ENCODE measurements around the gene PTEN. TPM values are rescaled to one million over a fixed set of nuclear protein-coding genes. Genes with fewer than 3 reads are reported as not detected.

Gene PTEN
- total RNA-seq, 1 donor from 2014 or later = 48.5 TPM

DNA sequence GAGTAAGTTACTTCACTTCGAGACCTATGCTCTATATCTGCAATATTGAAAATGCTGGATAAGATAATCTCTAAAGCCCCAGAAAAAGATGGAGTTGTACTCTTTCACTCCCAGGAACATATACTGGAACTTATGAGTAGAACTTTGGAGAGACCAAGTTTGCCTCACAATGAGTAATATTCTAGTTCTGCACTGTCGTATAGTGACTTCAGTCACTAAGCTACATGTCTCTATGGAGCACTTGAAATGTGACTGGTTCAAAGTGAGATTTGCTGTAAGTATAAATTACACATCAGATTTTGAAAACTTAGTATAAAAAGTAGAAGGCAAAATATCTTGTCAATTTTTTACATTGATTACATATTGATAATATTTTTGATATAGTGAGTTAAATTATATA, 116.4 kb downstream of the PTEN start:
- Mint-ChIP-seq H3K36me3 (ENCODE audit: low read depth) (no peaks in the 10 kb centered on the region), H3K27ac (no peak overlapping the region), H3K4me1 (ENCODE audit: low read depth) (peaks cover 10% of the 10 kb centered on the region), H3K9me3 (no peaks in the 10 kb centered on the region), H3K27me3 (ENCODE audit: low read depth) (peaks cover 2% of the 10 kb centered on the region), H3K4me3 (ENCODE audit: low read depth) (no peak overlapping the region)
- intact Hi-C loops (cut with micrococcal nuclease) = no loop called here
- DNase-seq (ENCODE audit: low spot score) = no peak

DNA sequence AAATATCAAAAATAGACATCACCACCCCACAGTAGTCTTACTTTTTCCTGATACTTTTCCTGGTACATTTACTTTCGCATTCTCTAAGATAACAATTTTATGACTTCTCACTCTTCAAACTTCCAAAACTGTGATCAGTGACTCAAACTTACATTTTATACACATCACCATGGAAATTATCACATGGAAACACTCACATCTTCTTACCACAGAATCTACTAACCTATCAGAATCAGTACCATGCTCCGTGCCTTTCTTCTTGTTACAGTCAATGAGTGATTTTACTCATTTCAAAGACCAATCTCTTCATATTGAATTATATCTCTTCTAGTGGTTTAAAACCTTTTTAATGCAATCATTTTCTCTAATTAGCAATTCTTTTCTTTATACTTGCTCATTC, 120.3 kb downstream of the PTEN start:
- Mint-ChIP-seq H3K4me3 (ENCODE audit: low read depth) (no peak overlapping the region), H3K27ac (no peak overlapping the region), H3K36me3 (ENCODE audit: low read depth) (no peaks in the 10 kb centered on the region)

DNA sequence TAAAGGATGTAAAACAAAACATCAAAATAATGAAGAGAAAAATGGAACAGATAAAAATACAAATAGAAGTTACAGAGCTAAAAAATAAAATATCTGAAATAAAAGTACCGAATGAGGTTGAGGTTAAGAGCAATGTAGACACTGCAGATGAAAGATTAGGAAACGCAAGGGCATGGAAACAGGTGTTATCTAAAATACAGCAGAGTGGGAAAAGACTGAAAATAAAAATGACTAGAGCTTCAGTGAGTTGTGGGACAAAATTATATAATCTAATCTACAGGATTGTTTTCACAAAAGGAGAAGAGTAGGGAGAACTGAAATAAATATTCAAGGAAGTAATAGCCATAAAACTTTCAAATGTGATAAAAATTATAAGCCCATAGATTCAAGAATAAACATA, 123.8 kb downstream of the PTEN start:
- H3K27me3 Mint-ChIP-seq (ENCODE audit: low read depth) = peaks cover 13% of the 10 kb centered on the region
- no peak overlapping the region for H3K27ac Mint-ChIP-seq
- no peaks in the 10 kb centered on the region for H3K9me3 Mint-ChIP-seq
- intact Hi-C loops (cut with micrococcal nuclease) = no loop called here
- no peaks in the 10 kb centered on the region for H3K36me3 Mint-ChIP-seq (ENCODE audit: low read depth)
- no peak for DNase-seq (ENCODE audit: low spot score)
- no peak overlapping the region for H3K4me3 Mint-ChIP-seq (ENCODE audit: low read depth)
- H3K4me1 Mint-ChIP-seq (ENCODE audit: low read depth) = peaks cover 3% of the 10 kb centered on the region

More for the DNA sequence above, 120.3 kb downstream of the PTEN start:
- DNase-seq (ENCODE audit: low spot score) = no peak
- peaks cover 13% of the 10 kb centered on the region for H3K27me3 Mint-ChIP-seq (ENCODE audit: low read depth)
- no peaks in the 10 kb centered on the region for H3K9me3 Mint-ChIP-seq
- intact Hi-C loops (cut with micrococcal nuclease) = no loop called here
- peaks cover 3% of the 10 kb centered on the region for H3K4me1 Mint-ChIP-seq (ENCODE audit: low read depth)

DNA sequence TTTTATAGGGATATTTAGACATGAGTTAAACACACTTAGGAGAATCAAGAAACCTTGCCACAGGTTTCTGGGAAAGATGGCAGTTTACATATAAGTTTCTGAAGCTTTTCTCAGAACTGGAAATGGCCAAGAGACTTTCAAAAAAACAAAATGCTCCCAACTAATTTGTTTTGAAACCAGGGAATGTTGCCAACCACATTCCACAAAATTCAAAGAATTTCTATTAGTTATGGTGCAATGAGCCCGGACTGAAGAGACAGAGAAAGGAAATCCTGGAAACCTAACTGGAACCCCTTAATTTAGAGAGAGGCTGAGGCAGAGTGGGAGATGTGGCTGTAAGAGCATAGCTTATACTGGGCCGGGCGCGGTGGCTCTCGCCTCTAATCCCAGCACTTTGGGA, 128.5 kb downstream of the PTEN start:
- H3K36me3 Mint-ChIP-seq (ENCODE audit: low read depth) = no peaks in the 10 kb centered on the region
- no peak overlapping the region for H3K4me3 Mint-ChIP-seq (ENCODE audit: low read depth)
- intact Hi-C loops (cut with micrococcal nuclease) = no loop called here
- DNase-seq (ENCODE audit: low spot score) = no peak
- no peak overlapping the region for H3K27ac Mint-ChIP-seq
- H3K9me3 Mint-ChIP-seq = no peaks in the 10 kb centered on the region
- peaks cover 2% of the 10 kb centered on the region for H3K4me1 Mint-ChIP-seq (ENCODE audit: low read depth)
- H3K27me3 Mint-ChIP-seq (ENCODE audit: low read depth) = peaks cover 14% of the 10 kb centered on the region

DNA sequence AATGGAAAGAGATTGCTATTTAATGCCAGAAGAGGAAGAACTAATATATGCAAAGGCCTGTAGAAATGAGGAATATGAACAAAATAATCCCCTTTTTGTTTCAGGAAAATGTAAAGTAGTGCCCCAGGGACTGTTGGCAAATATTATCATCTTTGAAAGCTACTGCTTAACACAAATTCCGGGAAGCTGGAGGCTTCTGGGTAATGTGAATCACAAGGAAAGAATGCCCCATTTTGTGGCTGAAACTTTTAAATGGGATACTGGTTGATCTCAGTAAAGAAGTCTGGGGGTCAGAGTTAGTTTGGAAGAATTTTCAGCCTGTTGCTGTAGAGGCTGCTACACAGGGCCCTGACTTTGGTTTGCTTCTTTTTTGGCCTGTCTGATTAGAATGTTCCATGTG, 141.0 kb downstream of the PTEN start:
- Mint-ChIP-seq H3K27me3 (ENCODE audit: low read depth) (peaks cover 5% of the 10 kb centered on the region), H3K4me1 (ENCODE audit: low read depth) (no peaks in the 10 kb centered on the region), H3K9me3 (peaks cover 4% of the 10 kb centered on the region), H3K27ac (no peak overlapping the region), H3K36me3 (ENCODE audit: low read depth) (no peaks in the 10 kb centered on the region), H3K4me3 (ENCODE audit: low read depth) (no peak overlapping the region)
- intact Hi-C loops (cut with micrococcal nuclease) = no loop called here
- no peak for DNase-seq (ENCODE audit: low spot score)

DNA sequence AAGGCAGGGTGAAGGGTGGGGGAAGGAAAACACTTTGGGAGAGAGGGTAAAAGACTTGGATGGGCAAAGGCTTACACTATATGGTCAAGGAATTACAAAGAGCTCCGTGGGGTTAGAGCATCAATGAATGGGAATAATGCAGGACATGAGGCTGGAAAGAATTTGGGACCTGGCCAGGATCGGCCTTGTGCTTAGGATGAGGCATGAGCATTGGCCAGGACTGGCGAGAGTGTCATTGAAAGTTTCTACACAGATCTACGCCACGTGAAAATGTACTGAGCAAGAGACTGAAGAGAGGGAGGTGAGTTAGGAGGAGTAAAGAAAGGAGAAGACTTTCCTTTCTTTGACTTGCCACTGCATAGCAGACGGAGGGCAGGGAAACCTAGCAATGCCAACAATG, 142.8 kb downstream of the PTEN start:
- no peak for DNase-seq (ENCODE audit: low spot score)
- Mint-ChIP-seq H3K4me3 (ENCODE audit: low read depth) (no peak overlapping the region), H3K27ac (no peak overlapping the region), H3K36me3 (ENCODE audit: low read depth) (no peaks in the 10 kb centered on the region), H3K4me1 (ENCODE audit: low read depth) (no peaks in the 10 kb centered on the region), H3K9me3 (no peaks in the 10 kb centered on the region), H3K27me3 (ENCODE audit: low read depth) (peaks cover 2% of the 10 kb centered on the region)
- intact Hi-C loops (cut with micrococcal nuclease) = no loop called here

DNA sequence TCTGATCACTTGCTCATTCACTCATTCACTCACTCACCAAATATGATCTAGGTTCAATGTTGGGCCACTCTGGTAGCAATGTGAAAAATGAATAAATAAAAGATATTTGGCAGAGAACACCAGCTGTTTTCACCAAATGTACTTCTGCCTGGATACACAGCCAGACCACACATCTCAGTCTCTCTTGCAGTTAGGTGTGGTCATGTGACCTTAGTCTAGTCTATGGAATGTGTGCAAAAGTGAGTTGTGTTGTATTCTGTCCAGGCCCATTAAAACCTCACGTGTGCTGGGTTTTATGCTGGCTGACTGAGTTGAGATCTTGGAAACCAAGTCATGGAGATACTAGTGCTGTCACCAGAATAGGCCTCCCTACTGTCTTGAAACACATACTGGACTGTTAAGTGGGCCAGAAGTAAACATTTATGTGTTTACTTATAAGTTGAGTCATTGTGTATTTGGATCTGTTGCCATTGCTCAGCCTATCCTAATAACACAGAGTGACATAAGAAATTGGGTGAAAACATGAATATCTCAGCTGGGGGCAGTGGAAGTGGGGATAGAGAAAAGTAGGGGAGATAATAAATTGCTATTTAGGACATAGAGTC, 145.5 kb downstream of the PTEN start:
- Mint-ChIP-seq H3K27ac (no peak overlapping the region), H3K9me3 (no peaks in the 10 kb centered on the region), H3K27me3 (ENCODE audit: low read depth) (peaks cover 2% of the 10 kb centered on the region), H3K36me3 (ENCODE audit: low read depth) (no peaks in the 10 kb centered on the region), H3K4me1 (ENCODE audit: low read depth) (no peaks in the 10 kb centered on the region), H3K4me3 (ENCODE audit: low read depth) (no peak overlapping the region)
- intact Hi-C loops (cut with micrococcal nuclease) = no loop called here
- no peak for DNase-seq (ENCODE audit: low spot score)

DNA sequence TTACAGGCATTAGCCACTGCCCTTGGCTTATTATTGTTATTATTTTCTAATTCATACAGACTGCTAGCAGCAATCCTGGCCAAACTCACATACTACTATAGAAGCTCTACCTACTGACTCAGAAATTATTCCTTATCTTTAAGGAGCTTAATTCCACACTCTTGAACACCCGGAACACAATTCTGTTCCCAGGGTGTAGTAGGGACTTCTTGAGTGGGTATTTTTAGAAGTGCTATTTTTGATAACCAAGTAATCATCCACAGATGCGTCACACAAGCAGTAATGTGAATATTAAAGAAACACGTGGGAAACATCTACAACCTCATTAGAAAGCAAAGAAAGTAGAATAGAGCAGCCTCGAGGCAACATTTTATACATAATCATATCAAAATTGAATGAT, 149.2 kb downstream of the PTEN start:
- H3K27ac Mint-ChIP-seq = no peak overlapping the region
- intact Hi-C loops (cut with micrococcal nuclease) = no loop called here
- H3K4me3 Mint-ChIP-seq (ENCODE audit: low read depth) = no peak overlapping the region
- H3K27me3 Mint-ChIP-seq (ENCODE audit: low read depth) = peaks cover 2% of the 10 kb centered on the region
- no peak for DNase-seq (ENCODE audit: low spot score)
- no peaks in the 10 kb centered on the region for H3K4me1 Mint-ChIP-seq (ENCODE audit: low read depth)
- H3K36me3 Mint-ChIP-seq (ENCODE audit: low read depth) = no peaks in the 10 kb centered on the region
- H3K9me3 Mint-ChIP-seq = no peaks in the 10 kb centered on the region

DNA sequence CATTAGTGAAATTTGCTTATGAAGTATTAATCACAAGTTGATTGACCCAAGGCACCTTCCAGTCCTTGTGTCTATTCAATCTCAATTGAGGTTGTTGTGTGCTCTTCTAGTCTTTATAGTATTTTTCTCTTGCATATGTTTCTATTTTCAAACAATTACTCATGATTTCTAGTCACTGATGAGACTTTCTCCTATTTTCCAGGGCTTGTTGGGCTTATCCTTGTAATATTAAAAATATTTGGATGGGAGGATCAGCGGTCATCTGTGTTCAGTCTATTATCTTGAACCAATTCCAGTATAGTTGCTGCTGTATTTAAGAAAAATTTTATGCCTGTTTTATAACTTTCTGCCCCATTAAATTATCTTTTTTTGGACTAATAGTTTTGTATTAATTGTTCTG, 154.4 kb downstream of the PTEN start:
- Mint-ChIP-seq H3K4me3 (ENCODE audit: low read depth) (no peak overlapping the region), H3K27me3 (ENCODE audit: low read depth) (peaks cover 8% of the 10 kb centered on the region), H3K36me3 (ENCODE audit: low read depth) (no peaks in the 10 kb centered on the region), H3K9me3 (no peaks in the 10 kb centered on the region), H3K27ac (no peak overlapping the region), H3K4me1 (ENCODE audit: low read depth) (no peaks in the 10 kb centered on the region)
- no peak for DNase-seq (ENCODE audit: low spot score)
- intact Hi-C loops (cut with micrococcal nuclease) = no loop called here

DNA sequence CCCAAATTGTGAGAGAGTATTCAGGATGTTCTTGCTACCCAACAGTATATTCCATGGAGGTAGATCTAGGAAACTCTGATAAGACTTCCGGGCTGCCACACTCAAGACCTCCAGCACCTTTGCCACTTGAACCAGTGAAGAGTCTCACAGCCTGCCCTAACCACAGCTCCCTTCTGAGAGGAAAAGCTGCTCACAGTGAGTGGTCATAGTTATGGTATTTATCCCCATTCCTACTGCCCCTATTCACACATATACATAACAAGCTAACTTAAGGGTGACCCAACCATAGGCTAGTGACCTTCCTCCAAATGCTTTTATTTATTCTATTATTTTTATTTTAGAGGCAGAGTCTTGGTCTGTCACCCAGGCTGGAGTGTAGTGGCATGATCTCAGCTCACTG, 156.3 kb downstream of the PTEN start:
- Mint-ChIP-seq H3K27me3 (ENCODE audit: low read depth) (peaks cover 8% of the 10 kb centered on the region), H3K4me1 (ENCODE audit: low read depth) (no peaks in the 10 kb centered on the region), H3K27ac (no peak overlapping the region), H3K9me3 (peaks cover 8% of the 10 kb centered on the region), H3K4me3 (ENCODE audit: low read depth) (no peak overlapping the region), H3K36me3 (ENCODE audit: low read depth) (no peaks in the 10 kb centered on the region)
- intact Hi-C loops (cut with micrococcal nuclease) = no loop called here
- no peak for DNase-seq (ENCODE audit: low spot score)

Other genes starting within 250 kb of the PTEN start
- gene PAPSS2, start 203.7 kb upstream of the PTEN start, total RNA-seq = 0.21 and 0.25 TPM in 2 replicates
- 43.4 and 50.2 TPM in 2 replicates for gene ATAD1, start 45.4 kb upstream of the PTEN start, total RNA-seq
- gene KLLN, start 92 bp upstream of the PTEN start, total RNA-seq = 0.55 and 0.64 TPM in 2 replicates

Data from activated T-helper 2 cell treated with anti-CD3 and anti-CD28 coated beads, Interferon-gamma antibody, Interleukin-2, Interleukin-4, amounts not matched to agents 10 μg/mL and 5 μg/mL and 100 μg/mL, durations not matched to agents 14 hours and 24 hours and 36 hours (primary cell).